Right ventricle myocardium inferior (tissue), 1 donor: ENCODE measurements around the gene BCAR3. TPM values are rescaled to one million over a fixed set of nuclear protein-coding genes. Genes with fewer than 3 reads are reported as not detected.

Experiments used
- ATAC-seq: fragments of 200-7000 bp; cut with Tn5 transposase; one replicate; pipeline ENCODE4 v1.9.1; 2020; ENCODE audit warnings: mild to moderate bottlenecking, moderate library complexity
- DNase-seq: peaks from one replicate; pipeline ENCODE4 v3.0.0; 2021; ENCODE audit errors: missing footprints
- intact Hi-C: fragments of 100-400 bp; cut with DNase I; formaldehyde crosslinking; loops from one replicate; pipeline ENCODE4 v1.11.0; 2022
- total RNA-seq: library from RNA; stranded (reverse); fragmentation: NEBNext Ultra II Directional; extraction: Animal tissue kit (Norgen Biotek cat#: 25700); gene quantifications from one replicate; pipeline ENCODE4 v1.2.1, GENCODE V29; 2021
- donor health status: DM: no; HTN: yes; CAD: no; lungs with severe emphysema.

Gene BCAR3
- total RNA-seq, 1 donor from 2014 or later: 17.8 TPM

GRCh38 chr1:93516164-93516563 lies 165.5 kb downstream of the BCAR3 start:
- intact Hi-C loops: no loop called here
- DNase-seq (no peak), ATAC-seq (no peak)

Other genes starting within 250 kb of the BCAR3 start
- gene FNBP1L, start 233.7 kb downstream of the BCAR3 start, total RNA-seq: 24.8 TPM
- 34.8 TPM for gene DNTTIP2, start 197.4 kb upstream of the BCAR3 start, total RNA-seq
- gene GCLM, start 227.6 kb upstream of the BCAR3 start, total RNA-seq: 9.4 TPM